Measurements from ENCODE around the gene ATRIP.
A peak's percentile ranks its signal among the peaks of the same experiment; 100 is the strongest.

Gene ATRIP

DNA sequence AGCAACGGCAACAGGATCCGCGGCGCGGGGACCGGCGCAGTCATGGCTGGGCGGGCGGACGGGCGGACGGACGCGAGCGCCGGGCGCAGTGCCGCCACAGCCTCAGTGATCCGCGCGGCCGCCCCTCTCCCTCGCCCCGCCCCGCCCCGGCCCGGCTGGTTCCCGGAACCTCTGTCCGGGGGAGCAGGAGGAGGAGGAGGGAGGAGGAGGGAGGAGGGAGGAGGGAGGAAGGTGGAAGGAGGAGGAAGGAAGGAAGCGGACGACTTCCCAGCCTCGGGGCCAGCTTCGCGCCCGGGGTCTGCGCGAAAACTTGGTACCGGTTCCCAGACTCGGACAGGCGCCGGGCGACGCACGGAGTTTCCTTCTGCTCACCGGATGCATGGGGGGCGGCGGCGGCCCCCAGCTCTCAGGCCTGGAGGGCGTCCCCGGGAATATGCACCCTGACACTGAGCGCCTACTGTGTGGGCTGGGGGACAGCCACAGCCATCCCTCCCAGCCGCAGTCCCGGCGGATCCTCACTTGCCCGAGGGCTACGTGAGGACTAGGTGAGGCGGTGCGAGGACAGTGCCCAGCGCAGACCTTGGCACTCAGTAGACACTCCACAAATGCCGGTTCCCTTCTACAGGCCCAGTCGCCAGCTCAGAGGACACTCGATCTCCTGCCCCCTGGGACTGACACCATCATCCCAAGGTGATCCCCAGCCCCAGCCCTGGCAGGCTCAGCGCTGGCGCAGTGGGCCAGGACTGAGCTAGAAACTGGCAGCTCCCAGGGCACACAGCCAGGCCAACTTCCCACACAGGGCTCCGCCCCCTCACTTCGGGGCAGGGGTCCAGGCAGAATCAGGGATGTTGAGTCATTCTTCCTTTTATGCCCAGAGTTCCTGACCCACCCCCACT lies 57.8 kb downstream of the ATRIP start, which contains the start of gene SHISA5:
Gene SHISA5 (minus strand): TSS at position 124 of the 896 bp plus-strand sequence. CDS start 80 bp downstream, at position 44.
- Histone ChIP-seq H3K4me2 (ENCODE audit: low read length) (peak within 1 kb of the TSS; percentile 56), H4K12ac (ENCODE audit: low read depth, low read length) (peak within 1 kb of the TSS; percentile 85), H3K18ac (ENCODE audit: low read length) (peak within 1 kb of the TSS; percentile 98), H2AK5ac (ENCODE audit: low read length) (peak within 1 kb of the TSS; percentile 96), H2BK12ac (ENCODE audit: low read length) (peak within 1 kb of the TSS; percentile 90), H3K27me3 (ENCODE audit: insufficient read depth, low read length) (no peaks in the 10 kb centered on the region), H3K9me3 (ENCODE audit: insufficient read depth, low read depth, low read length) (peaks cover 2% of the 10 kb centered on the region), H4K91ac (ENCODE audit: low read depth, low read length) (peak within 1 kb of the TSS; percentile 99), H3K14ac (ENCODE audit: low read length) (peak within 1 kb of the TSS; percentile 95), H3K4me3 (ENCODE audit: low read depth, low read length) (peak within 1 kb of the TSS; percentile 83), H3K9ac (ENCODE audit: low read length) (peak within 1 kb of the TSS; percentile 29), H3K23ac (ENCODE audit: low read length) (peak within 1 kb of the TSS; percentile 33), H3K79me2 (ENCODE audit: control insufficient read depth, insufficient read depth, low read length, poor library complexity) (peaks cover 13% of the 10 kb centered on the region), H3K4ac (ENCODE audit: low read depth, low read length) (peak within 1 kb of the TSS; percentile 85), H2AFZ (ENCODE audit: insufficient read depth, low read length, poor library complexity) (peak within 1 kb of the TSS; percentile 85), H4K8ac (ENCODE audit: low read depth, low read length) (peak within 1 kb of the TSS; percentile 92), H2BK120ac (ENCODE audit: insufficient read depth, low read length, poor library complexity) (peak within 1 kb of the TSS; percentile 88), H3K79me1 (ENCODE audit: low read length) (peaks cover 29% of the 10 kb centered on the region), H3K4me1 (ENCODE audit: control insufficient read depth in 1 of 2, insufficient read depth in 2 of 2, low read length in 2 of 2) (peaks cover 32 to 44% of the 10 kb centered on the region in 2 experiments), H3K36me3 (ENCODE audit: control insufficient read depth in 1 of 2, insufficient read depth in 2 of 2, low read length in 2 of 2) (peaks cover 10 to 12% of the 10 kb centered on the region in 2 experiments), H2BK5ac (ENCODE audit: low read depth, low read length, poor library complexity) (peak within 1 kb of the TSS; percentile 92), H3K27ac (ENCODE audit: low read depth, low read length) (peak within 1 kb of the TSS; percentile 81)
- no CpG with 5 or more reads among the region's 66 CpGs for WGBS (ENCODE audit: extremely low coverage, insufficient coverage, insufficient read length)
- DNase-seq, result peak; percentile 34 to 62

DNA sequence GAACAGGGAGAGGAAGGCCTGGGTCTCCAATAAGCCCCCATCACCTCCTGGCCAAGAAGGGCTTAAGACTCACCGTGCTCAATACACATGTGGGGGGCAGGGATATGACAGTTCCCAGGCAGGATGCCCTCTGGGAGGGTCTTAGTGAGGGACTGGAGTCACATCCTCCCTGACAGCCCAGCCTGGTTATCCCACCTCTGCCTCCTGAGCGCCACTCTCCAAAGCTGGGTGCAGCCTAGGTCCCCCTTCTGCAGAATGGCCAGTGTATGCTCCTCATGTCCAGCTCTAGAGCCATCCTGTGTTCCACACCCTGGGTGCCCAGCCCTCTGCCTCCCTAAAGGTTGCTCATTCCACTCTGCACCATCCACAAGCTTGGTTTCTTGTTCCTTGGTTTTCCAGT lies 58.6 kb downstream of the ATRIP start:
- Histone ChIP-seq H3K4me3 (ENCODE audit: low read depth, low read length) (no peak overlapping the region), H3K9me3 (ENCODE audit: insufficient read depth, low read depth, low read length) (peaks cover 2% of the 10 kb centered on the region), H4K12ac (ENCODE audit: low read depth, low read length) (no peak overlapping the region)

DNA sequence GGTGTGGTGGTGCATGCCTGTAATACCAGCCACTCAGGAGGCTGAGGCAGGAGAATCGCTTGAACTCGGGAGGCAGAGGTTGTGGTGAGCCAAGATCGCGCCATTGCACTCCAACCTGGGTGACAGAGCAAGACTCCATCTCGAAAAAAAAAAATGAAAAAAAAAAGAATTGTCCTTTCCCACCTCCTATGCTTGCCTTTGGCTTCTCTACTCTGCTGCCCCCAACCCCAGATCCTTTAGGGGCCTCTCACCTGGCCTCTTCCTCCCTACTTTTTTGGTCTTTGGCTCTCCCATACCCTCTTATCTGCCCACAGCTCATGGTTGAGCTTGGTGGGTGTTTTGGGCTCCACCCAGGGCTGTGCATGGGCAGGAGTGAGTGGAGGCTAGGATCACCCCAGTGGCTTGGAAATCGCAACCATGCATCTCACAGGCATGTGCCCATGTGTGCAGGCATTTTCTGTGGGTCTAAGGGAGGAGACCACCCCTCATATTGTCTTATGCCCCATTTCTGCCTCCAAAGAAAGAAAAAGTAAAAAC lies 59.5 kb downstream of the ATRIP start:
- no peak overlapping the region for H2AK5ac ChIP-seq (ENCODE audit: low read length)
- WGBS (ENCODE audit: extremely low coverage, insufficient coverage, insufficient read length), result no CpG with 5 or more reads among the region's 6 CpGs

More for the DNA sequence above, 58.6 kb downstream of the ATRIP start:
- peaks cover 32 to 44% of the 10 kb centered on the region in 2 experiments for H3K4me1 ChIP-seq (ENCODE audit: control insufficient read depth in 1 of 2, insufficient read depth in 2 of 2, low read length in 2 of 2)
- peaks cover 29% of the 10 kb centered on the region for H3K79me1 ChIP-seq (ENCODE audit: low read length)
- H3K14ac ChIP-seq (ENCODE audit: low read length), result no peak overlapping the region
- H3K36me3 ChIP-seq (ENCODE audit: control insufficient read depth in 1 of 2, insufficient read depth in 2 of 2, low read length in 2 of 2), result peaks cover 7 to 9% of the 10 kb centered on the region in 2 experiments
- no peak overlapping the region for H2BK5ac ChIP-seq (ENCODE audit: low read depth, low read length, poor library complexity)
- H3K4me2 ChIP-seq (ENCODE audit: low read length), result no peak overlapping the region
- H4K91ac ChIP-seq (ENCODE audit: low read depth, low read length), result peak overlapping the region; percentile 86
- peak overlapping the region; percentile 42 for H2AK5ac ChIP-seq (ENCODE audit: low read length)
- DNase-seq, result no peak
- H3K9ac ChIP-seq (ENCODE audit: low read length), result no peak overlapping the region
- no peak overlapping the region for H2AFZ ChIP-seq (ENCODE audit: insufficient read depth, low read length, poor library complexity)
- no CpG with 5 or more reads among the region's 2 CpGs for WGBS (ENCODE audit: extremely low coverage, insufficient coverage, insufficient read length)
- no peak overlapping the region for H2BK120ac ChIP-seq (ENCODE audit: insufficient read depth, low read length, poor library complexity)
- peak overlapping the region; percentile 32 for H3K18ac ChIP-seq (ENCODE audit: low read length)
- no peak overlapping the region for H3K23ac ChIP-seq (ENCODE audit: low read length)
- no peak overlapping the region for H3K27ac ChIP-seq (ENCODE audit: low read depth, low read length)
- H3K4ac ChIP-seq (ENCODE audit: low read depth, low read length), result no peak overlapping the region
- H2BK12ac ChIP-seq (ENCODE audit: low read length), result peak overlapping the region; percentile 58
- no peaks in the 10 kb centered on the region for H3K27me3 ChIP-seq (ENCODE audit: insufficient read depth, low read length)
- H3K79me2 ChIP-seq (ENCODE audit: control insufficient read depth, insufficient read depth, low read length, poor library complexity), result peaks cover 13% of the 10 kb centered on the region
- H4K8ac ChIP-seq (ENCODE audit: low read depth, low read length), result peak overlapping the region; percentile 3

DNA sequence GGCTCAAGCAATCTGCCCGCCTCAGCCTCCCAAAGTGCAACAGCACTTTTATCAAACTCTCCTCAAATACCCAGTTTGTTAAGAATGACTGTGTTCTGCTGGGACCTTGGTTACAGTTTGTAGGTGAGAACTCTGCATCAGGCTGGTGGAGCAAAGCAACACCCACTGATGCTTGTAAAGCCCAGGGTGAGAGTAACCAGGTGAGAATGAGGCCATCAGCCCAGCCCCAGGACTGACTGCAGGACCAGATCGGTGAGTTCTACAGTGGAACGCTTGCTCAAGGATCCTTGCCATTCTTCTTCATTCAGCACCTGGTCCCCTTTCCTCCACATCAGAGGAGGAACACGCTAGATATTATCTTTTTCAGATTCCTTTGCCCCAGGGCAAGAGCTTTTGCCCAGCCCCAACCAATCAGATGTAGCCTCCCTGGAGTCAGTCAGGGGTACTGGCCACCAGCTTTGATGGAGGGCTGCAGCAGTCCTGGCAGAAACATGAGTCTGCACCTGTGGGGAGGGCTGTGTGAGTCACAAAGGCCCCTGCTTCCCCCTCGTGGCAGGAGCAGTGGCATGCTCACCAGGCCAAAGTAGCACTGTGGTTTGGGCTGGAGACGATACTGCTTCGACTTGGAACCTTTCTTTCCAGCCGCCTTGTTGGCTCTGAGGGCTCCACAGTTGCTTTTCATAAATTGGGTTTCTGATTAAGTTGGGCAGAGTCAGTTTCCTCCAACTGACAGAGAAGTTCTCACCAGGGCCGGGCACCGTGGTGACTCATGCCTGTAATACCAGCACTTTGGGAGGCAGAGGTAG lies 60.9 kb downstream of the ATRIP start:
- WGBS (ENCODE audit: extremely low coverage, insufficient coverage, insufficient read length), result no CpG with 5 or more reads among the region's 10 CpGs
- Histone ChIP-seq H4K12ac (ENCODE audit: low read depth, low read length) (no peak overlapping the region), H3K79me2 (ENCODE audit: control insufficient read depth, insufficient read depth, low read length, poor library complexity) (peaks cover 9% of the 10 kb centered on the region), H3K23ac (ENCODE audit: low read length) (no peak overlapping the region), H3K18ac (ENCODE audit: low read length) (no peak overlapping the region), H3K27ac (ENCODE audit: low read depth, low read length) (peak overlapping the region; percentile 72), H2BK12ac (ENCODE audit: low read length) (peak overlapping the region; percentile 29), H2AK5ac (ENCODE audit: low read length) (no peak overlapping the region), H3K4me1 (ENCODE audit: control insufficient read depth in 1 of 2, insufficient read depth in 2 of 2, low read length in 2 of 2) (peaks cover 31 to 32% of the 10 kb centered on the region in 2 experiments), H3K79me1 (ENCODE audit: low read length) (peaks cover 29% of the 10 kb centered on the region), H2BK120ac (ENCODE audit: insufficient read depth, low read length, poor library complexity) (peak overlapping the region; percentile 12), H4K91ac (ENCODE audit: low read depth, low read length) (peak overlapping the region; percentile 72), H3K4ac (ENCODE audit: low read depth, low read length) (no peak overlapping the region), H2BK5ac (ENCODE audit: low read depth, low read length, poor library complexity) (peak overlapping the region; percentile 64), H3K36me3 (ENCODE audit: control insufficient read depth in 1 of 2, insufficient read depth in 2 of 2, low read length in 2 of 2) (no peaks in the 10 kb centered on the region), H4K8ac (ENCODE audit: low read depth, low read length) (peak overlapping the region; percentile 63), H3K27me3 (ENCODE audit: insufficient read depth, low read length) (no peaks in the 10 kb centered on the region), H3K4me2 (ENCODE audit: low read length) (no peak overlapping the region), H3K9me3 (ENCODE audit: insufficient read depth, low read depth, low read length) (peaks cover 2% of the 10 kb centered on the region), H3K14ac (ENCODE audit: low read length) (no peak overlapping the region), H3K4me3 (ENCODE audit: low read depth, low read length) (no peak overlapping the region), H2AFZ (ENCODE audit: insufficient read depth, low read length, poor library complexity) (no peak overlapping the region), H3K9ac (ENCODE audit: low read length) (no peak overlapping the region)
- DNase-seq, result peak; percentile 98 to 100

More for the DNA sequence above, 59.5 kb downstream of the ATRIP start:
- Histone ChIP-seq H3K27ac (ENCODE audit: low read depth, low read length) (peak overlapping the region; percentile 14), H3K14ac (ENCODE audit: low read length) (peak overlapping the region; percentile 10), H3K79me2 (ENCODE audit: control insufficient read depth, insufficient read depth, low read length, poor library complexity) (peaks cover 13% of the 10 kb centered on the region), H3K4ac (ENCODE audit: low read depth, low read length) (peak overlapping the region; percentile 5), H3K4me3 (ENCODE audit: low read depth, low read length) (peak overlapping the region; percentile 13), H2BK5ac (ENCODE audit: low read depth, low read length, poor library complexity) (peak overlapping the region; percentile 89), H3K36me3 (ENCODE audit: control insufficient read depth in 1 of 2, insufficient read depth in 2 of 2, low read length in 2 of 2) (peaks cover 2 to 5% of the 10 kb centered on the region in 2 experiments), H4K8ac (ENCODE audit: low read depth, low read length) (peak overlapping the region; percentile 15), H3K79me1 (ENCODE audit: low read length) (peaks cover 29% of the 10 kb centered on the region), H2BK12ac (ENCODE audit: low read length) (peak overlapping the region; percentile 91), H2BK120ac (ENCODE audit: insufficient read depth, low read length, poor library complexity) (peak overlapping the region; percentile 50), H3K23ac (ENCODE audit: low read length) (no peak overlapping the region), H4K91ac (ENCODE audit: low read depth, low read length) (peak overlapping the region; percentile 49), H2AFZ (ENCODE audit: insufficient read depth, low read length, poor library complexity) (no peak overlapping the region), H4K12ac (ENCODE audit: low read depth, low read length) (no peak overlapping the region), H3K18ac (ENCODE audit: low read length) (peak overlapping the region; percentile 5), H3K27me3 (ENCODE audit: insufficient read depth, low read length) (no peaks in the 10 kb centered on the region), H3K4me2 (ENCODE audit: low read length) (peak overlapping the region; percentile 11), H3K9ac (ENCODE audit: low read length) (no peak overlapping the region), H3K9me3 (ENCODE audit: insufficient read depth, low read depth, low read length) (peaks cover 2% of the 10 kb centered on the region), H3K4me1 (ENCODE audit: control insufficient read depth in 1 of 2, insufficient read depth in 2 of 2, low read length in 2 of 2) (peaks cover 32 to 41% of the 10 kb centered on the region in 2 experiments)
- no peak for DNase-seq

Data from trophoblast cell (in vitro differentiated cells and primary cell).